GM18511 (cell line): ENCODE results near the gene SLC35B3.
"Not testable (repeated sequence)": the region's sequence is repeated elsewhere in the genome, so short reads cannot be mapped to it uniquely, and the experiment has no call there.

Source experiments
- ATAC-seq: cut with Tn5 transposase; IDR thresholded peaks from one replicate; pipeline ENCODE4 v1.9.1; 2021; ENCODE audit warnings: mild to moderate bottlenecking, moderate library complexity; ENCODE audit not compliant: unreplicated experiment

Gene SLC35B3

DNA sequence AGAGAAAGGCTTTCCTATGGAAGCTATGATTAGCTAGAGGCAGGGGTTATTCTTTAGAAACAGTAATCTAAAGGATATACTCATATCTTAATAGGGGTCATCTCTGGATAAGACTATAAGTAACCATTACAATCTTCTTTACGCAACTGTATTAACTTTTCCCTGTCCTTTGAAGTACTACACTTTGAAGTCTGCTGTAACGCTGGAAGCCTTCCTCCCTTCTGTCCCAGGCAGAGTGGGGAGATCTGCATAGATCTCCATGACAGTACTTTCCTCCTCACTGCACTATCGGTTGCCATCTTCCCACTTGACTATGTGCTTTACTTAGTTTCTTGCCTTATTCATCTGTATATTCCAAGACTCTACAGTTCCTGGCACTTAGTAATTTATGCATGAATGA lies 20.1 kb downstream of the SLC35B3 start:
- no peak for ATAC-seq

DNA sequence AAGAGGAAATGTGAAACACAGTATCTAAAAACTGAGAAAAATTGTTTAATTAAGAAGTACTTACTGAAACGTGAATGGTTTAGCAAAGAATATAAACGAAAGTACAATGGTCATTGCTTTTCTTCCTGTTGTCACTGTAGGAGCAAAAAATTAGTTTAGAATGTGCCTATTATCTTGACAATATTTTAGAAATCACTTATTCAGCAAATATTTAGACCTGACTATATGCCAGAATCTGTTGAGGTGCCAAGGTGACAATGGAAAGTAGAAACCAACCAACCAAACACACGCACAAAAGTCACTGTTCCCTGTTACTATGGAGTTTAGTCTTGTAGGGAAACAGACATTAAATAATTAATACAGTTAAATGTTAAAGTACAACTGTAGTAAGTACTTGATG lies 20.5 kb downstream of the SLC35B3 start:
- no peak for ATAC-seq

DNA sequence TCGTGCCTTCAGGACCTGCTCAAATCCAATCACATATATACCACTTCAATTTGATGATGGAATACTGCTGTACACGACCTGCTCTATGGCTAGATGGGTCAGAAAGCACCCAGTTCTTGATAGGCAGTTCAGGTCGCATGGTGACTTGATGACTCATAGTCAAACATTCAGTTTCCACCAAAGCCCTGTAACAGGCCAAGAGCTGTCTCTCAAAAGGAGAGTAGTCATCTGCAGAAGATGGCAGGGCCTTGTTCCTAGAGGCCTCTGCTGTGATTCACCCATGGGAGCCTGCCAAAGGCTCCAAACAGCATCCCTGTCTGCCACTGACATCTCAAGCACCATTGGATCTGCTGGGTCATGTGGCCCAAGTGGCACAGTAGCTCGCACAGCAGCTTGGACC lies 29.4 kb downstream of the SLC35B3 start:
- not testable (repeated sequence) for ATAC-seq

DNA sequence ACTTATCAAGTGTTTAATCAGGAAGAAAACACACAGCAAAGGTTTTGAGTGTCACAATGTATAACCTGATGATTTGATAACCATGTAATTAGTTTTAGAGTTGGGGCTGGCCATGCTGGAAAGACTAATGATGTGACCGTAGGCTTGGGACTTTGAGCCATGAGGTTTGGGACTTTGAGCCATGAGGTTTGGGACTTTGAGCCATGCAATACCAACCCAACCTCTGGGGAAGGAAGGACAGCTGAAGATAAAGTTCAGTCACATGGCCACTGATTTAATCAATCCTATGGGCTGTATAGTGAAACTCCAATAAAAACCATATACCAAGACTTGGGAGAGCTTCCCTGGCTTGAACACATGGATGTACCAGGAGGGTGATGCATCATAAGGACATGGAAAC lies 32.8 kb downstream of the SLC35B3 start:
- ATAC-seq: no peak

DNA sequence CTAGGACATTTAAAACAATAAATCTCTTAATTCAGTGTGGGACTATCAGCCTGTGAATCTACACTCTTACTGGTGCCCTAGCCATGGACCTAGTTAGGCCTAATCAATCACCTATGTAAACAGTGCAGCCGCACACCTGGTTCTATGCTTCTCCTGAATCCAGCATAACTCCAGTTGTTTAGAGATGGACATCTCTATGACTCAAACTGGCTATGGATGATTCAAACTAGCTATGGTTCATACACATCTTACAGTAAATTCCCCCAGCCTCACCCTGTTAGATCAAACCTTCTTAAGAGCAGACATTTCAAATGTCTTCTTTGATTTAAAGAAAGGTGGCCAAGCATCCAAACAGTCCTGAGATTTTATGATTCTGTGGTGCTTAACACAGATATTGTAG lies 34.7 kb downstream of the SLC35B3 start:
- no peak for ATAC-seq

DNA sequence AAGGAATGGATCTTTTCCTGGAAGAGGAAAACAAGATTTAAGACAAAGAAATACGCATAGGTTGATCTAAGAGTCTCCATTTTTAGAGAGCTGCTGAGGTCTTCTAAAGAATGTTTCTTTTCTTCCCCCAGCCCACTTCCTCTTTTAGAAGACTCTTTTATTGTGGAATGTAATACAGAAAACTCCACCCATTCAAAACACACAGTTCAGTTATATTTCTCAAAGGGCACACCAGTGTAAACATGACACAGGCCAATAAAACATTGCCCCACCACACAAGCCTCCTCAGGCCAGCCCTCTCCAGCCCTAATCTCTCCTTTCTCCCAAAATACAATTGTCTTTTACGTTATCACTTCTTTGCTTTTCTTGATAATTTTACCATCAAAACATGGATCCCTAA lies 42.8 kb downstream of the SLC35B3 start:
- no peak for ATAC-seq

DNA sequence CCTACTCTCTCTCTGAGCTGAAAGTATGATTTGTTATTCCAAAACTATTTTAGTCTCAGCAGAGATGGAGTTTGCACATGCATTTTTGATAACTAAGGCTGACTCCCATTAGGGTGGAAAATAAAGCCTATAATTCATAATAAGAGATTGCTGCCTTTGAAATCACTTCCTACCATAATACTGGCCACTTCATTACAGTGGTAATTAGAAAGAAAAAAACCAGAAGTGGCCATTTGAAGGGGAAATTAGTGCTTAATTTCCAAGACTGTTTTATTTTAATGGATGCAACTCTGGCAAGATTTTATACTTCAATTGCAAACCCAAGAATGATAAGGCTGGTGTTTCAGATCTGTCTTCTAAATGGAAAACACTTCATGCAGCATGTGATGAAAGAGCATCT lies 43.4 kb downstream of the SLC35B3 start:
- ATAC-seq: no peak

DNA sequence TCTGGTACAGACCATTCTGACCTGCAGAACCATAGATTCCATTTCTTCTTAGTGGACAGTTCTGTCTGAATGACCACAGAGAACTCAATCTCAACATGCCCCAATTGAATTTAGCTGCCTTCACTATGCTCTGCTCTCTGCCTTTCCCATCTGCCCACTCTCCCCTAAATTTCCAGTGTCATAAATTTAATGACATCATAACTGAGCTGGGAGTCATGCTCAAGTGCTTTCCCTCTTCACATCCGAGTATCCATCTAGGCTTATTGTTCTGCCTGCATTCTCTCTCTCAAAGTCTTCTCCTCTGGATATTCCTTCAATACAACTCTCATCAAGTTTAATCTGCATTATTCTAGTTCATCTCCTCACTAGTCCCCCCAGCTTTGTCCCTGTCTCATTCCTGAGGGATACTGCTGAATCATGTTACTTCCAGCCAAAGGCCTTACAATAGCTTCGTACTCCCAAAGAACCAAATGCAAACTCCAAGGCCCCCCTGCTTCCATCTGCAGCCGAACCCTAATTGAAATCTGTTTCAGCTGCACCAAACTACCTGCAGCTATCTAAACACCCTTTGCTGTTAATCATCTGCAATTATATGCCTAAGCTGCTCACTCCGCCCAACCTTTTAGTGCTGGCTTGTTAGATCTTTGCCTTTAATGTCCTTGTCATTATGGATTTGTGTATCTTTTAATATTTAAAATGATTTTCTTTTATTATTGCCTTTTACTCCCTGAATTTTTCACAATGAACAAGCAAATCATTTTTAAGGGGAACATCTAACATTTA lies 46.1 kb downstream of the SLC35B3 start:
- no peak for ATAC-seq

DNA sequence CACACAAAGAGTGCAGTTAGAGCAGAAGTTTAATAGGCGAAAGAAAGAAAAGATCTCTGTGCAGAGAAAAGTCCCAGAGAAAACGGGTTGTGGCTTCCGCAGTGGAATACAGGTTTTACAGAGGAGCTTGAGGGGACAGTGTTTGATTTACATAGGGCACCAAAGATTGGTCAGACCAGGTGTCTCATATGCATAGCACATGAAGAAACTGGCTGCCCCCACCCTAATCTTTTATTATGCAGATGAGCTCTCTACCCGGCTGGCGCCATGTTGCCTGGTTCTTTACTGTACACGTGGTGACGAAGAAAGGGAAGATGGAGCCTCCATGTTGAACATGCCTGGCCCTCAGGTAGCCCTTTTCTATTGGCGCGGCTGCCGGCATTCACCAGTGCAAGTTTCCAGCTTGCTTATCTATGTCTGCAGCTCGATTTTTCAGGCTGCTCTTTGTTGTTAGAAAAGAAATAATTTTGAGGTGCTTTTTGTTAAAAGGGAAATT lies 47.4 kb downstream of the SLC35B3 start:
- ATAC-seq: no peak

DNA sequence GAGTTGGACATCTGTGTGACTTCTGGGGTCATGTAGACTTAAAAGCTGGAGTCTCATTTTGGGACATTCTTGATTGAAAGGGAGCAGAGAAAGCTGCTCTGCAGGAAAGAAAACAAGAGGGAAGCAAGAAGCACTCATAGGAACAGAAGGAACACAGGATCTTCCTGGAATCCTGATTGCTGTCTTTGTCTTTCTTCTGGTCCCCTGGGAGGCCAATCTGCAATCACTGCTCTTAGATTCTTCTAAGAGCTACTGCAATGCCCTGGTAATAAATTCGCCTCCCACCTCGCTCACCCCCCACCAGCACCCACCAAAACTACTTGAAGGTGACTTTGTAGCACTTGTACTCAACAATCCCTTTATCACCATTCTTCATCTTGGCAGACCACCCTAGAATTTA lies 51.8 kb downstream of the SLC35B3 start:
- ATAC-seq: no peak

DNA sequence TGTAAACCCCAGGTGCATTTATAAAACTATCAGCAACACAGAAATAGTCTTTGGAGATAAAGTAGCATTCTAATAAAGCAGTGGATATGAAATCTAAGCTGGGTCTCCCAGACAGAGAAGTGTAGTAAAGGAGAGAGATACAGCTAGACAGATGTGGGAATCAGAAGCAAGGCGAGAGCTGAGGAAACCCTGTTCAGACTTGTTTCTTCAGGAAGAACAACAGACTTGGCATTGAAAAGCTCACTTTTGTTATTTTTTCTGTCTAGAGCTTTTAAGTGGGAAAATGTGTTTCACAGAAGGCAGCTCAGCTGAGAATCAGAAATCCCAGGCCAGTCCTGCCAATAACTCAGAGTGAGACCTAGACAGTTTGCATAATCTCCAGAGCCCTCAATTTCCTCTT lies 52.9 kb downstream of the SLC35B3 start:
- no peak for ATAC-seq

DNA sequence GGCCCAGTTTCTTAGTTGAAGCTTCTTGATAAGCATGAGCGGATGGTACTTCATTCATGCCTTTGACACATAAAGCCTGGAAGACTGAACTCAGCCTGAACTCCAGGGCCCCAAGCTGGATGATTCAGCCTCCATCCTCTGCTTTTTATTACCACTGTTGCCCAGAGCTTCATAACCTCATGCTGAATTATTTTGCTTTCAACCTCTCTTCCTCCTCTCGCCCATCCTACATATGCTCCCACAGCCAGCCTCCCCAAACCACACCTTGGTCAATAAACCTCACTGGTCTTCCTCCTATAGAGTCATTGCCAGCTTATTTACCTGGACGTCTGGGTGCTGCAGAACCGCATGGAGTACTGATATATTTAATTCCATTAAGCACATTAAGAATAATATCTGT lies 59.4 kb downstream of the SLC35B3 start:
- no peak for ATAC-seq
